Muscle of leg (tissue), 11 donors: ENCODE measurements around the gene HSF2BP. TPM values are rescaled to one million over a fixed set of nuclear protein-coding genes. Genes with fewer than 3 reads are reported as not detected.
"Not testable (repeated sequence)": the region's sequence is repeated elsewhere in the genome, so short reads cannot be mapped to it uniquely, and the experiment has no call there.

Source experiments
- DNase-seq: peaks from one replicate; pipeline ENCODE4 v3.0.0; 2013
- H3K27ac ChIP-seq: one replicate; pipeline ENCODE4 v1.5.1; 2013; ENCODE audit warnings: mild to moderate bottlenecking, low read length, control low read depth
- H3K27me3 ChIP-seq: one replicate; pipeline ENCODE4 v1.6.1; 2013; ENCODE audit warnings: low read length; ENCODE audit not compliant: control insufficient read depth, insufficient read depth
- H3K36me3 ChIP-seq: one replicate; pipeline ENCODE4 v1.6.1; 2013; ENCODE audit warnings: low read length; ENCODE audit not compliant: control insufficient read depth, insufficient read depth
- H3K4me1 ChIP-seq: one replicate; pipeline ENCODE4 v1.6.1; 2013; ENCODE audit warnings: low read length; ENCODE audit not compliant: control insufficient read depth, insufficient read depth
- H3K4me3 ChIP-seq: one replicate; pipeline ENCODE4 v1.5.1; 2013; ENCODE audit warnings: low read length, control low read depth
- H3K9me3 ChIP-seq: replicated peaks from 2 replicates; pipeline ENCODE4 v1.6.1; 2013; ENCODE audit warnings: low read depth, low read length; ENCODE audit not compliant: control insufficient read depth
- WGBS: methylation state at CpG from one replicate; pipeline ENCODE4 v1.1.5; 2013; ENCODE audit warnings: missing lambda C conversion rate; ENCODE audit not compliant: insufficient coverage; 5-methylcytosine and 5-hydroxymethylcytosine counted together
- polyA plus RNA-seq, 8 donors: library from polyadenylated mRNA; unstranded; fragments of 120-200 nt; gene quantifications; one replicate each; pipeline versions ENCODE4 v1.2.1 to v1.2.3, GENCODE V29; 2013; ENCODE audit warnings: inconsistent platforms in 1 of 8, low replicate concordance in 1 of 8; ENCODE audit not compliant: insufficient read length in 8 of 8, insufficient read depth in 1 of 8
- total RNA-seq: library from RNA; stranded (reverse); fragments of 120-200 nt; gene quantifications from one replicate; pipeline ENCODE4 v1.2.4, GENCODE V29; 2013

The HSF2BP gene
- total and polyA plus RNA-seq, 9 donors, result 0.68 to 1.2 (median 0.93) TPM

- DNase-seq, result no peak
- H3K4me3 ChIP-seq, result no peak overlapping the region
- WGBS, result 92% methylated on average over 2 of the region's 2 CpGs
Observed at GRCh38 chr21:43622796-43623195, 36.5 kb downstream of the HSF2BP start.

GRCh38 chr21:43619856-43620255 is 39.4 kb downstream of the HSF2BP start:
- H3K27me3 ChIP-seq, result no peaks in the 10 kb centered on the region
- WGBS, result no CpG with 5 or more reads among the region's 4 CpGs
- peaks cover 2% of the 10 kb centered on the region for H3K4me1 ChIP-seq
- DNase-seq, result no peak
- no peaks in the 10 kb centered on the region for H3K36me3 ChIP-seq
- H3K27ac ChIP-seq, result no peak overlapping the region
- H3K9me3 ChIP-seq, result peaks cover 9% of the 10 kb centered on the region
- H3K4me3 ChIP-seq, result no peak overlapping the region

More at GRCh38 chr21:43622796-43623195, 36.5 kb downstream of the HSF2BP start:
- Histone ChIP-seq H3K36me3 (no peaks in the 10 kb centered on the region), H3K27me3 (no peaks in the 10 kb centered on the region), H3K27ac (no peak overlapping the region), H3K4me1 (no peaks in the 10 kb centered on the region), H3K9me3 (peaks cover 9% of the 10 kb centered on the region)

GRCh38 chr21:43619344-43619743 is 39.9 kb downstream of the HSF2BP start:
- H3K9me3 ChIP-seq, result peaks cover 9% of the 10 kb centered on the region
- no peak overlapping the region for H3K27ac ChIP-seq
- H3K4me3 ChIP-seq, result no peak overlapping the region
- no peaks in the 10 kb centered on the region for H3K27me3 ChIP-seq
- H3K4me1 ChIP-seq, result peaks cover 4% of the 10 kb centered on the region
- no peak for DNase-seq
- 80% methylated on average over 1 of the region's 4 CpGs for WGBS
- H3K36me3 ChIP-seq, result no peaks in the 10 kb centered on the region

DNA sequence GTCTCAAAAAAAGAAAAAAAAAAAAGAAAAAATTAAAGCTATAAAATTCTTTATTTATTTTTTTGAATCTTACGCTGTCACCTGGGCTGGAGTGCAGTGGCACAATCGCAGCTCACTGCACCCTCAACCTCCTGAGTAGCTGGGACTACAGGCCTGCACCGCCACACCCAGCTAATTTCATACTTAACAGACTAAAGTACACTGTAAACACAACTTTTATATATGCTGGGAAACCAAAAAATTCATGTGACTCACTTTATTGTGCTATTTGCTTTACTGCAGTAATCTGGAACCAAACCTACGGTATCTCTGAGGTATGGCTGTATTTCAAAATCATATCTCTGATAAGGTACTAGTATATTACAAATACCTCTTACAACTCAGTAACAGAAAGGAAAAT is 40.3 kb downstream of the HSF2BP start:
- 100% methylated on average over 3 of the region's 4 CpGs for WGBS
- Histone ChIP-seq H3K36me3 (no peaks in the 10 kb centered on the region), H3K27ac (no peak overlapping the region), H3K4me1 (peaks cover 8% of the 10 kb centered on the region), H3K27me3 (no peaks in the 10 kb centered on the region), H3K4me3 (no peak overlapping the region), H3K9me3 (peaks cover 9% of the 10 kb centered on the region)
- DNase-seq, result no peak

DNA sequence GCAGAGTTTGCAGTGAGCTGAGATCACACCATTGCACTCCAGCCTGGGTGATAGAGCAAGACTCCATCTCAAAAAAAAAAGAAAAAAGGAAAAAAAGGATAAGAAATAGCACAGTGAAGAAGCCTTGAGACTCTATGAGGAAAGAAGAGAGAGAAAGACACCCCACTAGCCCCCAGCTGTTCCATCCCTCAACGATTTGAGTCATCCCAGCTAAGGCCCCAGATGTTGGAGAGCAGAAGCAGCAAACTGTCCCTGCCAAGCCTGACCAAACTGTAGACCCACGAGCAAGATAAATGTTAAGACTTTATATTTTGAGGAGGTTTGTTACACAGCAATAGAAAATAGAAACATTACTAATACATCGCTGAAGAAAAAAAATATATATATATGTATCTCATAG is 42.4 kb downstream of the HSF2BP start:
- H3K27ac ChIP-seq, H3K27me3 ChIP-seq, H3K9me3 ChIP-seq, H3K36me3 ChIP-seq, H3K4me3 ChIP-seq: not testable (repeated sequence)
- peak; percentile 21 for DNase-seq
- no CpG with 5 or more reads among the region's 3 CpGs for WGBS
- H3K4me1 ChIP-seq, result peaks cover 16% of the 10 kb centered on the region

GRCh38 chr21:43614839-43615238 is 44.4 kb downstream of the HSF2BP start:
- peaks cover 2% of the 10 kb centered on the region for H3K9me3 ChIP-seq
- WGBS, result no CpG with 5 or more reads among the region's 5 CpGs
- DNase-seq, result peak; percentile 65

GRCh38 chr21:43613755-43614638 is 45.3 kb downstream of the HSF2BP start:
- no CpG with 5 or more reads among the region's 8 CpGs for WGBS
- no peak overlapping the region for H3K4me3 ChIP-seq
- DNase-seq, result peak; percentile 76
- H3K27me3 ChIP-seq, result no peaks in the 10 kb centered on the region
- H3K9me3 ChIP-seq, result no peaks in the 10 kb centered on the region
- H3K4me1 ChIP-seq, result peaks cover 31% of the 10 kb centered on the region
- no peak overlapping the region for H3K27ac ChIP-seq
- no peaks in the 10 kb centered on the region for H3K36me3 ChIP-seq

More at GRCh38 chr21:43614839-43615238, 44.4 kb downstream of the HSF2BP start:
- H3K4me3 ChIP-seq, result no peak overlapping the region
- H3K36me3 ChIP-seq, result no peaks in the 10 kb centered on the region
- peak overlapping the region; percentile 38 for H3K27ac ChIP-seq
- peaks cover 25% of the 10 kb centered on the region for H3K4me1 ChIP-seq
- H3K27me3 ChIP-seq, result no peaks in the 10 kb centered on the region

- Histone ChIP-seq H3K36me3 (no peaks in the 10 kb centered on the region), H3K27ac (no peak overlapping the region), H3K4me3 (no peak overlapping the region), H3K4me1 (peaks cover 31% of the 10 kb centered on the region), H3K27me3 (no peaks in the 10 kb centered on the region), H3K9me3 (no peaks in the 10 kb centered on the region)
- peak; percentile 72 for DNase-seq
- WGBS, result 41% methylated on average over 5 of the region's 8 CpGs
Observed at GRCh38 chr21:43611598-43612369, 47.5 kb downstream of the HSF2BP start.

DNA sequence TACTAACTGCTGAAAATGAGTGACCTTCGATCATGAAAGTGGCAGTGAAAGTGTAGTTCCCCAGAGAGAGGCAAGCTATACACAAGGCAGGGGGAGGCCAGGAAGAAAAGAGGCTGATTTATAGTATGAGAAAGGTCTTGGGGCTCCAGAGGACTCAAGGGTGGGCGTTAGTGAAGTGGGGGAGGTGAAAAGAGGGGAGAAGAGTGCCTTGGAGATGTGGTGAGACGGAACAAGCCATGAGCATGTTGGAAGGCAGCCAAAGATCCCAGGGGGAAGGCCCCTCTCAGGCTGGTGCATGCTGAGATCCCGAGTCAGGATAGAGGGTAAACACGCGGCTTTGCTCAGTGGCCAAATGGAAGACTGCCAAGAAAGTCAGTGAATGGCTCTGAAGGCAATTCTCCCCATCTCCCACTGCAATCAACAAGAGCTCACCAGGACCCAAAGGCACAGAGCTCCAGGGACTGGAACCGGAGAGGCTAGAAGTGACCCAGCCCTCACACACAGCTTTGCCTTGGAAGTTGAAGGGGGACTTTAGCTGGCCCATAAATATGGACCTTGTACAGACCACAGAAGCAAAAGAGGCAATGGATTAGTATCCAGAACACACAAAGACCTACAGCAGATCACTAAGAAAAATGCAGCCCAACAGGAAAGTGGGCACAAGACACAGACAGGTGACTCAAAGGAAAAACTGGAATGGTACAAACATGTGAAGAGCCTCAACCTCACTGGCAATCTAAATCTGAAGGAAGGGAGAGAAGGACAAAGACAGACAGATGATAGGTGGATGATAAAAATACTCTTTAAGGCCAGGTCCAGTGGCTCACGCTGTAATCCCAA is 49.6 kb downstream of the HSF2BP start:
- no peaks in the 10 kb centered on the region for H3K36me3 ChIP-seq
- peaks cover 31% of the 10 kb centered on the region for H3K4me1 ChIP-seq
- WGBS, result 45% methylated on average over 5 of the region's 8 CpGs
- DNase-seq, result peak; percentile 59
- no peak overlapping the region for H3K4me3 ChIP-seq
- no peaks in the 10 kb centered on the region for H3K9me3 ChIP-seq
- H3K27ac ChIP-seq, result no peak overlapping the region
- no peaks in the 10 kb centered on the region for H3K27me3 ChIP-seq
